ENCODE data around the gene SERGEF.

The SERGEF gene

GRCh38 chr11:17853280-17853679 lies 159.6 kb downstream of the SERGEF start:
- DNase-seq, result no peak

- no peak for DNase-seq
Observed at GRCh38 chr11:17852246-17852645, 160.6 kb downstream of the SERGEF start.

- DNase-seq, result no peak
Observed at GRCh38 chr11:17851697-17852096, 161.2 kb downstream of the SERGEF start.

GRCh38 chr11:17850336-17850735 lies 162.5 kb downstream of the SERGEF start:
- DNase-seq, result no peak

- no peak for DNase-seq
Observed at GRCh38 chr11:17848715-17849114, 164.1 kb downstream of the SERGEF start.

- no peak for DNase-seq
Observed at GRCh38 chr11:17846852-17847453, 165.9 kb downstream of the SERGEF start.

GRCh38 chr11:17845431-17845881 lies 167.4 kb downstream of the SERGEF start:
- no peak for DNase-seq

- no peak for DNase-seq
Observed at GRCh38 chr11:17840101-17840548, 172.7 kb downstream of the SERGEF start.

- DNase-seq, result no peak
Observed at GRCh38 chr11:17839450-17839849, 173.4 kb downstream of the SERGEF start.

GRCh38 chr11:17838102-17838501 lies 174.7 kb downstream of the SERGEF start:
- DNase-seq, result no peak

GRCh38 chr11:17831883-17832282 lies 181.0 kb downstream of the SERGEF start:
- DNase-seq, result no peak

- no peak for DNase-seq
Observed at GRCh38 chr11:17831228-17831627, 181.6 kb downstream of the SERGEF start.

- no peak for DNase-seq
Observed at GRCh38 chr11:17828311-17828751, 184.5 kb downstream of the SERGEF start.

GRCh38 chr11:17827006-17827405 lies 185.8 kb downstream of the SERGEF start:
- no peak for DNase-seq

- DNase-seq, result no peak
Observed at GRCh38 chr11:17822401-17822781, 190.5 kb downstream of the SERGEF start.

- DNase-seq, result no peak
Observed at GRCh38 chr11:17821648-17822400, 191.0 kb downstream of the SERGEF start.

GRCh38 chr11:17816232-17816931 lies 196.5 kb downstream of the SERGEF start:
- DNase-seq, result no peak

GRCh38 chr11:17814546-17814945 lies 198.3 kb downstream of the SERGEF start:
- no peak for DNase-seq

GRCh38 chr11:17813391-17814059 lies 199.3 kb downstream of the SERGEF start:
- DNase-seq, result no peak

GRCh38 chr11:17812865-17813187 lies 200.0 kb downstream of the SERGEF start:
- no peak for DNase-seq

GRCh38 chr11:17812091-17812864 lies 200.6 kb downstream of the SERGEF start:
- DNase-seq, result no peak

- DNase-seq, result no peak
Observed at GRCh38 chr11:17811352-17811751, 201.5 kb downstream of the SERGEF start.

- no peak for DNase-seq
Observed at GRCh38 chr11:17810746-17811145, 202.1 kb downstream of the SERGEF start.

All from activated CD4-positive, alpha-beta T cell treated with anti-CD3 and anti-CD28 coated beads, Interleukin-2, amount 50 U/mL, for 1 hour (primary cell).